HL-60/S4 (cell line): ENCODE results near the gene TIMM8A.

Source experiments
- in situ Hi-C: fragments of 300-500 bp; cut with MboI; formaldehyde crosslinking; loops from 2 replicates; pipeline ENCODE4 v1.14.3; 2022; ENCODE audit warnings: low sequenced_read_pairs

The TIMM8A gene, protein sequence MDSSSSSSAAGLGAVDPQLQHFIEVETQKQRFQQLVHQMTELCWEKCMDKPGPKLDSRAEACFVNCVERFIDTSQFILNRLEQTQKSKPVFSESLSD

GRCh38 chrX:101348452-101349192, at the start of gene TIMM8A:
Gene TIMM8A (minus strand): TSS chrX:101348742. CDS start chrX:101348664, 78 bp downstream.
- in situ Hi-C loops: no loop called here

- in situ Hi-C loops: no loop called here
These were observed 49.2 kb upstream of the TIMM8A start for GRCh38 chrX:101397779-101398178.

GRCh38 chrX:101395789-101396188, 47.2 kb upstream of the TIMM8A start:
- in situ Hi-C loops: no loop called here

- in situ Hi-C loops: no loop called here
These were observed 45.8 kb upstream of the TIMM8A start for GRCh38 chrX:101394372-101394771.

DNA sequence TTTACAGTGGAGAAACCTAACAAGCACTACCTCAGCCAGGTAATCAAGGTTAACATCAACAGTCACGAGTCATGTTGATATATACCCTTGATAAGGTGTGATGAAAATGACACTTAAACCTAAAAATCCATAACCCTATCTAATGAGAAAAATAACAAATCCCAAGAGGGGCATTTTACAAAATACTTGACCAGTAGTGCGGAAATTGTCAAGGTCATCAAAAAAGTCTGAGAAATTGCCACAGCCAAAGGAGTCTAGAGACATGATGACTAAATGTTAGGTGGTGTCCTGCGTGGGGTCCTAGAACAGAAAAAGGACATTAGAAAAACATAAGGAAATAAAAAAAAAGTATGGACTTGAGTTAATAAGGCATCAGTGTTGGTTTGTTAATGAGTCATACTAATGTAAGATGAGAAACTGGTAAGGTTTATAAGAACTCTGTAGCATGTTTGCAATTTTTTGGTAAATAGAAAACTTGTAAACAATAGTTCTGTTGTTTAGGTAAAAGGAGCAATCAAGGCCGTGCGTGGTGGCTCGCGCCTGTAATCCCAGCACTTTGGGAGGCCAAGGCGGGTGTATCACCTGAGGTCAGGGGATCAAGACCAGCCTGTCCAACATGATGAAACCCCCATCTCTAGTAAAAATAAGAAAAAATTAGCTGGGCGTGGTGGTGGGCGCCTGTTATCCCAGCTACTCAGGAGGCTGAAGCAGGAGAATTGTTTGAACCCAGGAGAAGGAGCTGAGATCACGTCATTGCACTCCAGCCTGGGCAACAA, 45.2 kb upstream of the TIMM8A start:
- in situ Hi-C loops: no loop called here

GRCh38 chrX:101391831-101392230, 43.3 kb upstream of the TIMM8A start:
- in situ Hi-C loops: no loop called here

- in situ Hi-C loops: no loop called here
These were observed 42.4 kb upstream of the TIMM8A start, which contains the start of gene RPL36A for GRCh38 chrX:101390664-101391525. Gene RPL36A (plus strand): TSS chrX:101391011. CDS start chrX:101391044, 33 bp downstream.

DNA sequence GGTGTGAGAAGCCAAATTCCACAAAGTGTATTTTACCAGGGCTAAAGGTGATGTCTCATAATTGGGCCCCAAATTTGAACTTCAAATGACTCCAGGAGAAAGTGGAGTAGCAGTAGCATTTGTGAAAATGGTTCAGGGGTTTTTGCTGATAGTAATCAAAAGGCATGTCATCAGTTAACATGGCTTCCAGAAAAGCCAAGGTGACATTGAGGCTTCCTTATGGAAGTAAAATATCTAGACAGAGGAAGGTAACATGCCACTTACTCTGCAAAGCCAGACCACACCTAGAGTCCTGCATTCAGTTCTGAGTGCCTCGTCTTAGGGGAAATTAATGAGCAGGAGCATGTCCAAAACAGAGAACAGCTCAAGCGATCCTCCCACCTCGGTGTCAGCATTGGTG, 40.1 kb upstream of the TIMM8A start:
- in situ Hi-C loops: no loop called here

GRCh38 chrX:101386542-101386885, 38.0 kb upstream of the TIMM8A start:
- in situ Hi-C loops: no loop called here

- in situ Hi-C loops: no loop called here
These were observed 37.4 kb upstream of the TIMM8A start, which contains the start of gene BTK for GRCh38 chrX:101385795-101386541. Gene BTK (minus strand): TSS chrX:101386191. CDS start chrX:101375284, 10,907 bp downstream.

DNA sequence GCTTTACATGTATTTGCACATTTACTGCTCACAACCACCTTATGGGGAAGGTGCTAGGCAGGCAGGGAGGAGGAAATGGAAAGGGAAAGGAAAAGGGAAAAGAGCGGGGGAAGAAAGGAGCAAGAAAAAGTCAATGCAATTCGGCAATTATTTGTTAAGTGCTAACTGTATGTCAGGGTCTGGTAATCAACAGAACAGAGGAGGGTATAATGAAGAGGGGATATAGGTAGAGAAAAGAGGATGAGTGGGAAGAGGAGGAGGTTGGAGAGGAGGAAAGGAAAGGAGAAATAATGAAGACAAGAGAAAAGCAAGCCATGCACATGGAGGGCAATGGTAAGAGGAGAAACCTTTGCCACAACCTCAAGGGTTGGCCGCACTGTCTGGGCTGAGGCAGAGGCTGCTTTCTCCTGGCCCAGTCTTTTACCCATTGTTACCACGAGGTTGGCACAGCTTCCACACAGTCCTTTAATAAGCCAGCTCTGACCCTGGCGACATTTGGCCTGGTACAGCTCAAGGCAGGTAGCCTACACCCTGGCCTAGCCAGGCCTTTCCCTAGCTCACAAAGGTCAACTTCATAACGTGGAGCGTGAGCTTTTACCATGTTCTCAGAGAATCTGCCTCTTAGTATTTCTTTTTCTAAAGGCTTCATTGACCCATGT, 36.6 kb upstream of the TIMM8A start:
- in situ Hi-C loops: no loop called here

- in situ Hi-C loops: no loop called here
These were observed 35.2 kb upstream of the TIMM8A start for GRCh38 chrX:101383679-101384205.

DNA sequence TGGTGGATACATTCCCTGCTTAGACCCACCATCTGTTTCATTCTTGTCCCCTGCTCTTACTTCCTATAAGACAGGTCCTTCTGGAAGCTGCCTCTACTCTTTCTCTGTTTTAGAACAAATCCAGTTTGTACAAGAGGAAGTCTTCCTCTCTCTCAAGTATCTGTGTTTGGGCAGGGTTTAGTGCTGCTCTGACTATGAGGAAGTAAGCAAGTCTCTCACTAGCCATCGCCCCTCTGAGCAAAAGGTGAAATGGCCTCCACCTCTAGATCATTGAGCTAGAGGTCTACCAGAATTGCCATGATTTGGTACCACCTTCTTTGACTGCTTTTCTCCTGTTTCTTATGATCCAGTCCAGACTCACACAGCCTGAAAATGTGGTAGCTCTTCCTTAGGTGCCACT, 29.0 kb upstream of the TIMM8A start:
- in situ Hi-C loops: no loop called here

GRCh38 chrX:101370888-101371504, 22.5 kb upstream of the TIMM8A start:
- in situ Hi-C loops: no loop called here

DNA sequence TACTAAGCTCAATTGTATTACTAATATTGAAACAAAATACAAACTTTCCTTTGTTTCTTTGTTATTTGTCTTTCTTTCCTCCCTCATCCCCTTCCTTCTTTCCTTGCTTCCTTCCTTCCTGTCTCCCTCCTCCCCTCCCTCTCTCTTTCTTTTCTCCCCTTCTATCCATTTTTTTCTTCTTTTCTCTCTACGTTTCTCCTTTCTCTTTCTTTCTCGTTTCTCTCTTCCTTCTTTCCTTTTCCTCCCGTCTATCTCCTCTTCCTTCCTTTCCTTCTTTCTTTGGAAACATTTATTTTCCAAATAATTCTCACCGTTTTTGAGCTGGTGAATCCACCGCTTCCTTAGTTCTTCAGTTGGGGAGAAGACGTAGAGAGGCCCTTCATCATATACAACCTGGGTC, 21.1 kb upstream of the TIMM8A start:
- in situ Hi-C loops: no loop called here

- in situ Hi-C loops: no loop called here
These were observed 20.3 kb upstream of the TIMM8A start for GRCh38 chrX:101368800-101369199.

DNA sequence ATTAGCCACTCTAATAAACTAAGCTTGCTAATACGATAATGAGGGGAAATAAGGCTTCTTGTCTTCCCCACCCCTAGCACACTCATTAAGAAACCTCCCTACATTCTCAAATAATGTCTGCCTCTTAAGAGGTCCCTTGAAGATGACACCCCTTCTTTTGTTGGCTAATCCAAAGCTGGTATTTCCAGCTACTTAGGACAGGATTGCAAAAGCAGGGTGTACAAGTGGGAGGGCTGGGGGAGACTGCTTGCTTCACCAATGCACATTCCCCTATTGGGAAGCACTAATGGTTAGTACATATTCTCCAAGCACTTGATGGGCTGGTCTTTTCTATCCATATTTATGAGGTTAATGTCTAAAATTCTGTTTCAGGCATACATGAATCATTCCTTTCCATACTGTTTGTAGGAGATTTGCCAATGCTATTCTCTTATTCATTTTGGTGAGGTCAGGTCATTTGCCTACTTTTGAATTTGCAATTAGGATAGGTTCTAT, 16.8 kb upstream of the TIMM8A start:
- in situ Hi-C loops: no loop called here

DNA sequence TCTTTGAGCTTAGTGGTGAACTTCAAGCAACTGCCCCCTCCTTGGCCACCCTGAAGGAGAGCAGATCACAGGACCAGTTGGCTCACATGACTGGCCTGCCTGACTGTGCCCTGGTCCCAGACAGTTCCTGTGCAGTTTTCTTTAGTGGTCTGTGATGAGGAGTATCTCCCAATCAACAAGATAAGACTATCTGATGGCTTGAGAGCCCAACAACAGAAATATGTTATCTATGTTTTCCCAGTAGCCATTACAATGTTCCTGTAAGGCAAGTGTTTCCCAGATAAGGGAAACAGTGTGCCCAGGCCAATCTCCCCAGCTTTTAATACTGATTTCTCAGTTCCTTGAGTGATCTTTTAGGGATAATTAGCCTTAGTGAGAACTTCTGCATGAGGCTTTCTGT, 14.2 kb upstream of the TIMM8A start:
- in situ Hi-C loops: no loop called here

GRCh38 chrX:101362116-101362515, 13.6 kb upstream of the TIMM8A start:
- in situ Hi-C loops: no loop called here
